PC-3 (cell line): ENCODE measurements around the gene HSPB7.

Experiments used
- CTCF ChIP-seq: fragments of 300-600 bp; sonication (generic); conservative IDR thresholded peaks from 2 replicates; pipeline ENCODE4 v1.5.1; 2017; ENCODE audit warnings: antibody characterized with exemption, low read depth, mild to moderate bottlenecking, low read length
- EZH2 ChIP-seq: fragments of 300-600 bp; sonication (generic); IDR thresholded peaks from one replicate; pipeline ENCODE4 v1.6.1; 2017; ENCODE audit warnings: antibody characterized with exemption, mild to moderate bottlenecking, low read length; ENCODE audit not compliant: unreplicated experiment
- EZH2phosphoT487 ChIP-seq: fragments of 300-600 bp; sonication (generic); IDR thresholded peaks from 2 replicates; pipeline ENCODE4 v1.6.1; 2018; ENCODE audit warnings: mild to moderate bottlenecking, antibody characterized with exemption, low read length, borderline replicate concordance

DNA sequence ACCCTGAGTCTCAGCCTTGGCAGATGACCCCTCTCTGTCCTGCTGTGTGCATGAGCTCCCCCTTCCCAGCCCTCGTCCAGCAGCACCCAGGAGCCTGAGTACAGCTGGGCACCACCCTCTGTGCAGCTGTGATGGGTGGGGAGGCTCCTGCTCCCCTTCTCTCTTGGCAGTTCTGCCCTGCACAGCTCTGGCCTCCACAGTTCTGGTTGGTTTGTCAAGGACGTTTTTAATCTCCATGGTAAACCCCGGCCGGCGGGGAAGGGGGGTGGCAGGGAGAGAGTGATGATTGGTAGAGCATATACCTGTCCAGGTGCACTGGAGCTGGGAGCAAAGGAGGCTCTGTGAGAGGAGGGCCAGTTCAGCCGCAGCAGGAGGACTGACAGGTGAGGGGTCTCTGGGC, 3.8 kb upstream of the HSPB7 start, which contains the start of gene CLCNKA:
- TF ChIP-seq CTCF = no peak
- TF ChIP-seq EZH2 = no peak
- no peak for TF ChIP-seq EZH2phosphoT487
